ENCODE data around the gene NAIF1. TPM values are rescaled to one million over a fixed set of nuclear protein-coding genes. Genes with fewer than 3 reads are reported as not detected.

Gene NAIF1
- total RNA-seq, 4 donors from 2014 or later = 3.6 to 7.4 (median 6.9) TPM

DNA sequence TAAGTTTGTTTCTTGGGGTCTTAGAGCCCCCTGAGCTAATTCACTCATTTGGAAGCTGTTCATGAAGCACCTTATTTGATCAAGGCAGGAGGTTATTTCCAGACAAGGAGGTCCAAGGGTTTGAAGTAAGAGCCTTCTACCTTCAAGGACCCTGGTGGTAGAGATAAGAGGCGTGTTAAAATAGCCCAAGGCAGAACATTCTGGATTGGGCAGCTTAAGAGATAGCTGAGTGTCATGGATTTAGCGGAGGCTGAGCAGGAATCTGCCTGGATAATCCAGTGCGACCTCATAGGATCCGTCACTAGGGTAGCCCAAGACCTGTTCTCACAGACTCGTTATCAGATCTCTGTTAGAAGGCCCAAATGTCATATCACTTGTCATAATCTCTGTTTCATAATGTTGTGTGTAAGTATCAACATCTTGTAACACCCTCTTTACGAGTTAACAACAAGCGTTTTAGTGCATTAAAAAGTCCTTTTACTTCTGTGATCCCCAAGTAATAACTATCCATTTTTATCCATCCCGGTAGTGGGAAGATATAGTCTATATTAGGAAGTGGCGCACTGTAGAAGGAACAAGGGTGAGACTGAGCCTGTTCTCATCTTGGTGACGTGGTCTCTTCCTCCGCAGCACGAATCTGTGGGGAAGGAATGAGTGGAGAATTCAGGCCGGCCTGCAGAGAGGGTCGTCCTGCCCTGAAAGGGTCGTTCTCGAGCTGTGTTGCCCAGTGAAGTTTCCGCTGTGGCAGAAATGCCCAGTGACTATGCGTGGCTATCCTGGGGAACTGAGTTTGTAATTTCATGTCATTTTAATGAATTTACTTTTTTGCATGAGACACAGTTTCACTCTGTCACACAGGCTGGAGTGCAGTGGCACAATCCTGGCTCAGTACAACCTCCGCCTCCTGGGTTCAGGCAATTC, 29.8 kb upstream of the NAIF1 start:
- no peaks in the 10 kb centered on the region for H3K27me3 ChIP-seq
- in situ Hi-C loops (cut with MboI; ENCODE audit: low sequenced_read_pairs in 4 of 4) = no loop called here
- intact Hi-C loops (cut with DNase I; ENCODE audit: low total_unique reads) = loop anchor here (5.0 to 10.0 kb wide), 3 partner anchors 115 to 292 kb away; partner anchors contain the start of genes EEIG1 and FPGS
- peaks cover 0 to 5% of the 10 kb centered on the region in 2 donors for H3K36me3 ChIP-seq
- DNase-seq = no peak
- no peaks in the 10 kb centered on the region for H3K9me3 ChIP-seq
- peak overlapping the region; percentile 91 to 99 (median 98) for H3K27ac ChIP-seq
- TF ChIP-seq POLR2A (IDR thresholded peaks at IDR 0.05) = no peak
- TF ChIP-seq, protein P1, sequence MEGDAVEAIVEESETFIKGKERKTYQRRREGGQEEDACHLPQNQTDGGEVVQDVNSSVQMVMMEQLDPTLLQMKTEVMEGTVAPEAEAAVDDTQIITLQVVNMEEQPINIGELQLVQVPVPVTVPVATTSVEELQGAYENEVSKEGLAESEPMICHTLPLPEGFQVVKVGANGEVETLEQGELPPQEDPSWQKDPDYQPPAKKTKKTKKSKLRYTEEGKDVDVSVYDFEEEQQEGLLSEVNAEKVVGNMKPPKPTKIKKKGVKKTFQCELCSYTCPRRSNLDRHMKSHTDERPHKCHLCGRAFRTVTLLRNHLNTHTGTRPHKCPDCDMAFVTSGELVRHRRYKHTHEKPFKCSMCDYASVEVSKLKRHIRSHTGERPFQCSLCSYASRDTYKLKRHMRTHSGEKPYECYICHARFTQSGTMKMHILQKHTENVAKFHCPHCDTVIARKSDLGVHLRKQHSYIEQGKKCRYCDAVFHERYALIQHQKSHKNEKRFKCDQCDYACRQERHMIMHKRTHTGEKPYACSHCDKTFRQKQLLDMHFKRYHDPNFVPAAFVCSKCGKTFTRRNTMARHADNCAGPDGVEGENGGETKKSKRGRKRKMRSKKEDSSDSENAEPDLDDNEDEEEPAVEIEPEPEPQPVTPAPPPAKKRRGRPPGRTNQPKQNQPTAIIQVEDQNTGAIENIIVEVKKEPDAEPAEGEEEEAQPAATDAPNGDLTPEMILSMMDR (IDR thresholded peaks at IDR 0.05 in 4 of 5, conservative IDR thresholded peaks at IDR 0.05 in 1 of 5) = no peak
- ATAC-seq = no peak
- no peak overlapping the region for H3K4me3 ChIP-seq
- H3K4me1 ChIP-seq = peaks cover 67 to 69% of the 10 kb centered on the region in 2 donors

- intact Hi-C loops (cut with DNase I; ENCODE audit: low total_unique reads) = loop anchor here (2.0 to 10.0 kb wide), 4 partner anchors 18 to 290 kb away; partner anchors contain the start of genes EEIG1 and FPGS
- H3K4me1 ChIP-seq = peaks cover 60 to 64% of the 10 kb centered on the region in 2 donors
These were observed 27.9 kb upstream of the NAIF1 start for GRCh38 chr9:128094950-128095544.

DNA sequence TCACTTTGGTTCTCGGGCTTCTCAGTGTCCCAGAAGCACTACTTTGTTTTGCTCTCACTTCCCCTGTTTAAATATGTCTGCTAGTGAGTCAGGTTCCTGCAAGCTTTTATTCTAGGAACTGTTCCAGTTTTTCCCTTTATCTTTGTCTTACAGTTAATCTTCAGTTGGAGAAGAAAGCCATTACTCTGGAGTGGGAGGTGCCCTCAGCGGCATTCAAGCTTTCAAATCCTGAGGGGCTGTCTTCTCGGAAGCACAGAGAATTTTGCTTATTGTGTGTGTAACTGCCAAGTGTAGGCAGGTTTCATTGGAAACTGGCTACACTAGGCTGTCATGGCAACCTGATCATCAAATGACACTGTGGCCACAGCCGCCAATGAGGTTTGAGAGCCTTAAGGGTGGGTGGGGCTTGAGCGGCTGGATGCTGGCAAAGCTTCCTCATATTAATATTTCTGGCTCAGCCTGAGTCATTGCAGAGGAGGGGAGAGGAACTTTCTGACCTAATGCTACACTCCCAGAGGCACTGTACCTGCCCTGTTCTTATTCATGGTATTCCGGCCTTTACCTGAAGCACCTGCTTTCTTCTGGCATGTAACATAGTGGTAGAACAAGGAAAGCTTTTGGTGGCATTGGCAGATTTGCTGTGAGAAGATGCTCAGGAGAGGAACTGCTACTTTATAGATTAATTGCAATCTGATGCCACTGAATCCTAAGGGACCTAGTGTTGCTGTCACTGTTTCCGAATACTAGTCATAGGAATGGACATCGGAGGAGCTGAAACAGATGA, 27.2 kb upstream of the NAIF1 start:
- intact Hi-C loops (cut with DNase I; ENCODE audit: low total_unique reads) = loop anchor here (2.0 to 10.0 kb wide), 2 partner anchors 18 to 290 kb away; partner anchors contain the start of gene FPGS
- Histone ChIP-seq H3K4me3 (peak overlapping the region; percentile 6 to 33 (median 27)), H3K36me3 (no peaks in the 10 kb centered on the region), H3K4me1 (peaks cover 57 to 59% of the 10 kb centered on the region in 2 donors), H3K27me3 (no peaks in the 10 kb centered on the region), H3K27ac (peak overlapping the region; percentile 72 to 83 (median 81)), H3K9me3 (no peaks in the 10 kb centered on the region)
- peak; percentile 70 to 76 for ATAC-seq
- DNase-seq = peak; percentile 88 to 94
- TF ChIP-seq, protein P1 (IDR thresholded peaks at IDR 0.05 in 4 of 5, conservative IDR thresholded peaks at IDR 0.05 in 1 of 5) = no peak
- peak in 1 of 2 donors; percentile 87 for TF ChIP-seq POLR2A (IDR thresholded peaks at IDR 0.05)
- in situ Hi-C loops (cut with MboI; ENCODE audit: low sequenced_read_pairs in 4 of 4) = no loop called here

More at GRCh38 chr9:128094950-128095544, 27.9 kb upstream of the NAIF1 start:
- DNase-seq = no peak
- H3K36me3 ChIP-seq = no peaks in the 10 kb centered on the region
- TF ChIP-seq, protein P1 (IDR thresholded peaks at IDR 0.05 in 4 of 5, conservative IDR thresholded peaks at IDR 0.05 in 1 of 5) = no peak
- TF ChIP-seq POLR2A (IDR thresholded peaks at IDR 0.05) = no peak
- no peaks in the 10 kb centered on the region for H3K27me3 ChIP-seq
- peak overlapping the region; percentile 72 to 83 (median 81) for H3K27ac ChIP-seq
- ATAC-seq = no peak
- in situ Hi-C loops (cut with MboI; ENCODE audit: low sequenced_read_pairs in 4 of 4) = no loop called here
- H3K4me3 ChIP-seq = no peak overlapping the region
- H3K9me3 ChIP-seq = no peaks in the 10 kb centered on the region

DNA sequence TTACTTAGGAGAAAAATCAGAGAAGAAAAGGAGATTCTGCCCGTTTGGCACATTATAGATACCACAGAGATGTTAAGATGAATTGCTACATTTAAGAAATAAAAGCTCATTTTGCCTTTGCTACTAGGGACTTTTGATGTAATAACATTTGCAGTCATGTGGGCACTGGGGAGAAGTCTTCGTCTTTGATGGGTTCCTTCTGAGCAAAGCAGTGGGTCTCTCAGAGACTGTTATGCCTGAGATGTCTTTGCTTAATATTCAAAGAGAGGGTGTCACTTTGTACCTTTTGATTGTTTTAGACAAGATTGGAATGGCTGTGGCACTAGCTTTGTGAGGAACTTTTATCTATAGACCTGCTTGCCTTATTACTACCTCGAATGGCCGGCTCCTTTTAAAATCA, 25.9 kb upstream of the NAIF1 start:
- intact Hi-C loops (cut with DNase I; ENCODE audit: low total_unique reads) (loop anchor here (10.0 kb wide), 1 partner anchor 288 kb away; the partner anchor contains the start of gene FPGS), in situ Hi-C loops (cut with MboI; ENCODE audit: low sequenced_read_pairs in 4 of 4) (no loop called here)
- ATAC-seq (no peak), DNase-seq (no peak)
- H3K4me3 ChIP-seq = no peak overlapping the region
- TF ChIP-seq, protein P1 (IDR thresholded peaks at IDR 0.05 in 4 of 5, conservative IDR thresholded peaks at IDR 0.05 in 1 of 5) = no peak
- no peak for TF ChIP-seq POLR2A (IDR thresholded peaks at IDR 0.05)
- no peaks in the 10 kb centered on the region for H3K9me3 ChIP-seq
- H3K27me3 ChIP-seq = no peaks in the 10 kb centered on the region
- H3K27ac ChIP-seq = peak overlapping the region; percentile 72 to 83 (median 81)
- no peaks in the 10 kb centered on the region for H3K36me3 ChIP-seq
- H3K4me1 ChIP-seq = peaks cover 56 to 58% of the 10 kb centered on the region in 2 donors
